HG02943 (cell line): Measurements from ENCODE around the gene SEC14L5.

Experiments
- ATAC-seq: cut with Tn5 transposase; IDR thresholded peaks from one replicate; pipeline ENCODE4 v1.9.1; 2021; ENCODE audit warnings: mild to moderate bottlenecking, low read depth, moderate library complexity; ENCODE audit not compliant: unreplicated experiment

Gene SEC14L5

DNA sequence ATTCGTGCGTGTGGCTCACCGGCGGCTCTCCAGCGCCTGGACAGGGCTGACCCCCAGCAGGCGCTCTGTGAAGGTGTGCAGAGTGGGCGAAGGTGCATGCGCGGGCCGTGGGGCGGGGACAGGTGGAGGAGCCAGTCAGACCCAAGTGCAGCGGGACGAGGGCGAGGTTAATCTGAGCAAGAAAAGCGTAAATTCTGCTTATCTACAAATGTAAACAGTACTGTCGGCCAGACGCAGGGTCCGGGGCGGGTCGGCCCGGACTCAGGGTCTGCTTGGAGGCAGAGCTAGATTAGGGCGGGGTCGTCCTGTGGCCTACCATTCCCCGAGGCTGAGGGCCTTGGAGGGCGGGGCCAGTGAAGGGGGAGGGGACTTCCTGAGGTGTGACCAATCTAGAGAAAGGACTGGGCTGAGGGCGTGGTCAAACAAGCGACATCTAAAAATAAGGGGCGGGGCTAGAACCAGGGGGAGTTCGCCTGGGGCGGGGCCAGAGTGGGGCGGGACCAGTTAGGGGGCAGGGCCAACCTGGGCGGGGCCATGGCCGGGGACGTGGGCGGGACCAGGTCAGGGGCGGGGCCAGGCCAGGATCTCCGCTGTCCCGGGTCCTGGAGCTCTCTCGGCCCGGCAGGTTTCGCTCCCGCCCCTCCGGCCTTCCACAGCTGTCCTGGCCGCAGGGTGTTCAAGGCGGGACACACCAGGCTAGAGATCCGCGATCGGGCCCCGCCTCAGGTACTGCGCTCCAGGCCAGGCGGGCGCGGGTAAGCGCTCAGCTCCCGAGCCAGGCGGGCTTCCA, at the start of gene SEC14L5:
TSS of gene SEC14L5 (plus strand) at position 611 of the 790 bp plus-strand sequence. CDS start 994 bp downstream, outside the sequence.
- ATAC-seq: peak; percentile 64

DNA sequence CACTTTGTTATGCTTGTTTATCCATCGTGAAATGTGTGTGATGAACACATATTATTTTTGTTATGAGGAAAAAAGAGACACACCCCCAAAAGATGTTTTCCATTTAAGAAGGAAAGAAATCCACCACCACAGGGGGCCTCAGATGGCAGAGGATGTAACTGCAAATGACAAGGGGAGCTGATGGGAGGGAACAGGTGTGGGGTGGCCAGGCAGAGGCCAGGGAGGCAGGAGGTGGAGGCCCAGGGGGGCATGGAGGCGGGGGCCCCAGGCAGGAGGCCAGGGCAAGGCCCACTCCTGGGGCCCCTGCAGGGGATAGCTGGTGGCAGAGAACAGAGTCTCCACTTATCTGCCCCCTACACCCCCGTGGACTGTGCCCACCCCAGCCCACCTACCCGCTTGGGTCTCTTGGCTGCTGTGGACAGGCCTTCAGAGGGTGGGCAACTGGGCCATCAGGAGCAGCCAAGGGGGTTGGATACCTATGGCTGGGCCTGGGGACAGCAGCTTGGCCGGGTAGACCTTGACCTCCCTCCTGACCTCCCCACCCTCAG, 49.2 kb upstream of the SEC14L5 start:
- ATAC-seq: no peak

DNA sequence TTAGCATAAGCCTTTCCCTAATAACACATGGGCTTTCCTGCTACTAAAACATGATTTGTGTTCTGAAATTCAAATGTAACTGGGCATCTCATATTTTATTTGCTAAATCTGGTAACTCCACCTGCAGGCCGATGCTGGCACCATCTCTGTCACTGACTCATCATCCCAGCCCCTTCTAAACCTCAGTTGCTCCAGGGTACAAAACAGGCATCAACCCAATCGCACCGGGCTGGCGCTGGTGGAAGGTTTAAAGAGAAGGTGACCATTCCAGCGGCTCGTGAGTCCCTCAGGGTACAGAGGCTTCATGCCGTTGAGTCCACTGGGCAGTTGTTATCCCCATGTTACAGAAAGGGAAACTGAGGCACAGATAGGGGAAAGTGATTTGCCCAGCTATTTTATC, 48.3 kb upstream of the SEC14L5 start:
- no peak for ATAC-seq

DNA sequence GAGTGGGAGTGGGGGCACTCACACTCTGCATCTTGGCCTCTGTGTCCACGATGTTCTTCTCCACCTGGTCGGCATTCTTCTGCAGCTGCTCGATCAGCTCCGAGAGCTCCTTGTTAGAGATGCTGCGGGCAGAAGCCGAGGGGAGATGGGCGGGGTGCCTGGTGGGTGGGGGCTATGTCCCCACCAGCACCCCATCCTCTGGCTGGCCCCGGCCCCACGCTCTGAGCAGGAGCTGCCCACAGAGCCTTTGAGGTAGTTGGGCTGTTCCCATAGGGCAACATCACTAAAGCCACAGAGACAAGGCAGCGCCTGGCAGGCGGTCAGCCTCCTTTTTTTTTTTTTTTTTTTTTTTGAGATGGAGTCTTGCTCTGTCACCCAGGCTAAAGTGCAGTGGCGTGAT, 47.3 kb upstream of the SEC14L5 start:
- ATAC-seq: no peak

DNA sequence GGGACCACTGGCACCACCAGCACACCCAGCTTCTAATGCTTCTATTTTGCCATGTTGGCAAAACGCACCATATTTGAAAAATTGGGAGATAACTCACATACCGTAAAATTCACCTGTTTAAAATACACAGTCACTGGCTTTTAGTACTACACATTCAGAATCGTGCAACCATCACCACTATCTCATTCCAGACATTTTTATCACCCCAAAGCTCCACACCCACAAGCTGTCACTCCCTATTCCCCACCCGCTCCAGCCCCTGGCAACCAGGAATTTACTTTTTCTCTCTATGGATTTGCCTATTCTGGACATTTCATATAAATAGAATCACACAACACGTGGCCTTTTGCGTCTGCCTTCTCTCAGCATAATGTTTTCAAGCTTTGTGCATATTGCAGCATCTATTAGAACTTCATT, 46.2 kb upstream of the SEC14L5 start:
- no peak for ATAC-seq

DNA sequence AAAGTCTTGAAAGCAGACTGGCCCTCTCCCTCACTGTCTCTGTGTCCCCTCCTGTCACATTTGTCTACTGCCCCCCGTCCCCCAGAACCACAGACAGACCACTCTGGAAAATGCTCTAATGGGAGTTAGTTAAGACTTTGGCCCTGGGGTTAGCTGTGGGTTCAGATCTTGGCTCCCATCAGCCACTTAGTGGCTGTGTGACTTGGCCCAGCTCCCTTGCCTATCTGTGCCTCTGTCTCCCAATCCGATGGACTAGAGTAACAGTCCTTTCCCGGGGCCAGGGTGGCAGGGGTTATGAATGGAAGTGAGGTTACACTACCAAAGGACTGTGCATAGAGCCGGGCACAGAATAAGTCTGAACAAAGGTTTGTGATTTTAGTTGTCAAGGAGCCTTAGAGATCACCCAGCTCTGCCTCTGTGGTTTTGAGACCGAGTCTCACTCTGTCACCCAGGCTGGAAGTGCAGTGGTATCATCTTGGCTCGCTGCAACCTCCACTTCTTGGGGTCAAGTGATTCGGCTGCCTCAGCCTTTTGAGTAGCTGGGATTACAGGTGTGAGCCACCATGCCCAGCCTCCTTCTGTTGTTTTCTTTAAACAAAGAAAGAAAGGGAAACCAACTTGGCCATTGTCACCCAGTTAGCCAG, 44.9 kb upstream of the SEC14L5 start:
- no peak for ATAC-seq

DNA sequence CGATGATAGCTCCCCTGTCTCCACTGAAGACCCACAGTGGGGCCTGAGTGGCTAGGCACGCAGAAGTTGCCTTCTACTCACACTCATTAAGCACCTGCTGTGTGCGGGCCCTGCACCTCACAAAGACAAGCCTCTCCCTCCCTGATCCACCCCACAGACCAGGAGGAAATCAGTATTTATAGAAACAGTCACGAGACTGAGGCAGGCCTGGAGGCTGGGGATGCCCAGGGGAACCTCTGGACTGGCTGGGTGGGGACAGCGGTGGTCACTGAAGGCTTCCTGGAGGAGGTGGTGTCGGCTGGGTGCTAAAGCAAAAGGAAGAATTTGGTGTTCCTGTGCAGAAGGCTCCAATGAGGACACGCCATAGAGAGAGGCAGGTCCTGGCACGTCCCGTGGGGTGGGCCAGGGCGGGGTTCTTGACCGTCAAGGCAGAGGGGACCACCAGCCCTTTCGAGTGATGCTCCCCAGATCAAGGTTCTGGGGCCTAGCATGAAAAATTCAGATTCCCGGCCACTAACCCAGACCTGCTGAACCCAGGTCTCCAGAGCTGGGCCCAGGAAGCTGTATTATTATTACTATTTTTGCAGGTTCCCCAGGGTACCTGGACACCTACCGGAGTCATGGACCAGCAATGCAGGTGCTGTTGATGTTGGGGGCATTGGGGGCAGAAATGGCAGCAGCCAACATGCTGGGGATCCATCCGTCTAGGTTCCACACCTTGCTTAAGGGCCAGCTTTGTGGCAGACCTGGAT, 44.2 kb upstream of the SEC14L5 start:
- ATAC-seq: no peak

DNA sequence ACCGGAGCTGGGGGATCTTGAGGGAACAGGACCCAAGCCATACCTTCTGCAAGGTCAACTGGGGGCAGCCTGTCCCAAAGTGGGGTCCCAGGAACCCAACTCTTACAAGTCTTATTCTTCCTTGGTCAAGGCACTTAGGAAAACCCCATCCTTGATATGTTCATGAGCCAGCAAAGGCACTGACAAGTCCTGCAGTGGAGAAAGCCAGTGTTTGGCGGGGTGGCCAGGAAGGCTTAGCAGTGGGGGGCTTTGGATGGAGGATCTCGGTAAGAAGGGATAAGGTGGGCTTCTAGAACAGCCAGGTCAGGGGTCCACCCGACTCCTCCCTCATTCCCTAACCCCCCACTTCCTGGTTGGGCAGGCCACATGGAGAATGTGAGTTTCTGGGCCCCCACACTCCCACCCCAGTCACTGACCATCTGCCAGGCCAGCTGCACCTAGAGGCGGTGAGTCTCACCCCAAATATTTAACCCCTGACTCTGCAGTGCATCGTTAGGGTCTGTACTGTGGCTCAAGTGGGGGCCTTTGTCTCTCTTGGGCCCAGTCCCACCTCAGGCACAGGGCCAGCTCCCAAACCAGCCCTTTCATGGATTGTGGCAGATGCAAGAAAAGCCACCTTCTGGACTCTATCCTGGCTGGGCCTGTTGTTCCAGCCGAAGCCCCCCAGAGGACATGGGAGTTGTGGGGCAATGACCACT, 43.5 kb upstream of the SEC14L5 start:
- ATAC-seq: no peak

DNA sequence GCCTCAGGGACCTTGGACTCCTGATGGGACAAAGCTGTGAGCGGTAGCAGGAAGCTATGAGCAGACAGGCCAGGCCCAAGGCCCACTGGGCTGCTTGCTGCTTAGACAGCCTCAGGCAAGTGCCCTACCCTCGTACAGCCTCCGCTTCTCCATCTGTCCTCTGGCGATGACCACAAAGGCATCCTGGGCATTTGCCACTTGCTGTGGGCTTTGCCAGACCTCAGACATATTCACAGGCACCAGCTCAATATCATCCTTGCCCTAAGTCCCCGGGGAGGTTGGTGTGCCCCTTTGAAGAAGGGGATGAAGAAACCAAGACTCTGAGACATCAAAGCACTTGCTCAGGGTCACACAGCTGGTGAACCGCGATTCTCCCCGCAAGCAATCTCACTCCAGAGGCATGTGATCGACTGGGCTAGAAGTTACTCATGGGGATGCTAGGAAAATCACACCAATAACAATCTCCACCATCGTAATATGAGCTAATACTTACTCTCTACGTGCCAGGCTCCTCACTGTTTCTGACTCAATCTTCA, 42.8 kb upstream of the SEC14L5 start:
- ATAC-seq: no peak

DNA sequence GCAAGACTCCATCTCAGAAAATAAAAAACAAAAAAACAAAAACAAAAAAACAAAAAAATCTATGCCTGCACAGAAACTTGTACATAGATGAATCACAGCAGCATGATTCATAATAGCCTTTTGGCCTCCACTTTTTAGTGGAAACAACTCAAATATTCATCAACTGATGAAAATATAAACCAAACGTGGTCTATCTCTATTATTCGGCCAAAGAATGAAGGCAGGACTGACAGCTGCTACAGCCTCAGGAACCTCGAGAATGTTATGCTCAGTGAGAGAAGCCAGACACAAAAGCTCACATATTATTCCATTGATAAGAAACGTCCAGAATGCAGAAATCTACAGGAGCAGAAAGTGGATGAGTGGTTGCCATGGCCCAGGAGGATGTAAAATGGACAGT, 41.0 kb upstream of the SEC14L5 start:
- ATAC-seq: no peak

DNA sequence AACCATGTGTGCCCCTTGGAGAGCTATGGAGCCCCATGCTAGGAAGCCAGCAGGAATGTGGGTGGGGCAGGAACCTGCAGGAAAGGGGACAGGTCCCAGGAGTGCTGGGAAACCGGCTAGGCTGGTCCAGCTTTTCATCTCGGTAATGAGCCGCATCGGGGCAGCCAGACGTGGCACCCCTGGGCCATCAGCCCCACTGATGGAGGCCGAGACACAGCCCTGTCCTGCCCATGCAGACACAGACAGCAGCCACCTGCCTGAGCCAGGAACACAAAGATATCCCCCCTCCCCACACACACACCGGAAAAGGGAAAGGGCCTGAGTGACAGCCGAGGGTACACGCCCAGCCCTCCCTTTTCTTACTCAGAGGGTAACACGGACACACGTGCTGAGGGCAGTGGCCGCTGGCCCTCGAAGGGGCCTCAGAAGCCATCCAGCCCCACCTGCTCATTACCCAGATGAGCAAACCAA, 39.3 kb upstream of the SEC14L5 start:
- ATAC-seq: no peak

DNA sequence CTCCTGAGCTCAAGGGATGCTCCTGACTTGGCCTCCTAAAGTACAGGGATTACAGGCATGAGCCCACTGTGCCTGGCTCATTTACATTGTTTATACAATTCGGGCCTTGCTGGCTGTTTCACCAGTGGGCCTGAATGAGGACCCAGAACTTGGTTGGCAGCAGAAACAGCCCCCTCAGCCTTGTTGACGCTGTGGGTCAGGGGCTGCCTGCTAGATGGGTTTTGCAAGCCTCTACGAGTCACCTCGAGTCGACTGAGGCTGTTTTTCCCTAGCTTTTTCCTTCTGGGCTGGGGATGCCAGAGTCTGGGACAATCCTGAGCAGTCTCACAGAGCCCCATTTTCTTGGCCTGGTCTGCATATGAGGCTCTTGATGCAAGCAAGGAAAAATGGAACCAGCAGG, 37.3 kb upstream of the SEC14L5 start:
- ATAC-seq: no peak

DNA sequence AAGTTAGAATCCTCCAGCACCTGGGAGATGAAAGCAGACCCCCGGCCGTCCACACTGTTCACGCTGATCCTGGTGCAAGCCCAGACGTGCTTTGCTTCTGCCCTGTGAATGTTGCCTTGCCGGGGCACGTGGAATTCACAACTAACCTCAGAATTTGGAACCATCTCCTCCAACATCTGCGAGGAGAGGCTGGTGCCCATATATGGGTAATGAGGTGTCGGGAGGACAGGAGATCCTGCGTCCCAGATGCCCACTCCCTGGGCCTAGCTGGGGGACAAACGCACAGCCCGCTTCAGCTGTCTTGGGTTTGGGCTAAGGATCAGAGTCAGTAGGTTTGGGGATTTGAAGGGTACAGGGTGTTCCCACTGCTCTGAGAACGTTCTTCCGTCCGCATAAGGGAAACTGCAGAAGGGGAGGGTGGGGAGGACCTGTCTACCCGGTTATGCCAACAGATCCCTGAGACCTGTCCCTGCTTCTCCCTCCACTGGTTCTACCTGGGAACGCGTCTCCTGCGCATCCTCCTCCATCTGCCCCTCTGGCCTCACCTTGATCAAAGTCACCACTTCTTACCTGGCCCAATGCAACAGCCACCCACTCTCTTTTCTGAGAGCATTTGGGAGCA, 35.3 kb upstream of the SEC14L5 start:
- no peak for ATAC-seq

DNA sequence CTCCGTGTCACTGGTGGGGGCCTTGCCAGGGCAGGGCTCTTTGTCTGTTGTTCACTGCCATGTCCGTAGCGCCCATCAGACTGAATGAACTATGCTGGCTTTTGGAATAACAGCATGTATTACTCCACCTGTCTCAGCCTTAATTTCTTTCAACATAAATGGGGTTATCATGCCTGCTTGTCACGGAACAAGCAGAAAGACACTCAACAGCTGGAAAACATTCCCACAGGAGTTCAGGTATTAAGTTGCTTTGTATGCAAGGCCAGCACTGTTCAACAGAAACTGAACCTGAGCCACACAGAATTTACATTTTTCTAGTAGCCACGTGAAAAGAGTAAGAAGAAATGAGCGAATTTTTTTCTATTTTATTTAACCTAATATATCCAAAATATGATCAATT, 34.3 kb upstream of the SEC14L5 start:
- ATAC-seq: no peak

DNA sequence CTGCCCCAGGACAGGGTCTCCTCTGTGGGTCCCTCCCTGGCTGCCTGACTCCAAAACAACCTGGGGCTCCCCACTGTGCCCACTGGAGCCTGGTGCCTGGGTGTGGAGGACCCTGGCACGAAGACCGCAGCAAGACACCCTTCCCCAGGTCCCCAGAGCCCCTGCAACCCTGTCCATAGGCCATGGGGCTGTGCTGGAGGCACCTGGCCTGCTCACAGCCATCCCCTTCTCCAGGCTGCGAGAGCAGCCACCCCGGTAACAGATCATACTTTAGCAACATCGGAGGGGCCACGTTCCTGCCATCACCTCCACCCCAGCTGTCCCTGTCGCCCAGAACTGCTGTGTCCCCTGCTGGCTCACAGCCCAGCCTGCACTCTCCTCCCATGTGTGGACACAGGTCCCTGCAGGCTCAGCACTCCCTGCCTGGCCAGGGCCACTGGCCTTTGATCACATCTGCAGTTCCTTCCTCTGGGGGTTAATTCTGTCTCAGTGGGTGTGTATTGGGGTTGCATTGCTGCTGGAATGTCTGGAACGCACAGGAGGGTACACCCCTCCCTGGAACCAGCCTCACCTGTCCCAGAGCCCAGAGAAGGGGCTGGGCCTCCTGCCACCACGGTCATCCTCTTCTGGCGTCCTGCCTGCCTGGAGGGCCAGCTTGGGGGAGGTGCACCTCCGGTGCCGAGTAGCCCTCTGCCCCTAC, 33.4 kb upstream of the SEC14L5 start:
- ATAC-seq: no peak

DNA sequence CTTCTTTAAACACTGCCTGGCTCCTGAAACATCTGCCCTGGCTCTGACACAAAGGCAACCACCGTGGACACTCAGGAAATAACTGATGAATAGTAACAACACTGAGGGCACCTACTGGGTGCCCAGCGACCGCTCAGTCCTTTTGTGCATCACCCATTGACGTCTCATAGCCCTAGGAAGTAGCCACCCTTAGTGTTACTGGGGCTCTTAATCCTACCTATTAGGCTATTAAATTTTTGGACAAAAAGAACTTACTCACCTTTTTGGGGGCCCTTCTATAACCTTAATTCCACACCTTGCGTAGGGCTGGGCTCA, 32.9 kb upstream of the SEC14L5 start:
- no peak for ATAC-seq

DNA sequence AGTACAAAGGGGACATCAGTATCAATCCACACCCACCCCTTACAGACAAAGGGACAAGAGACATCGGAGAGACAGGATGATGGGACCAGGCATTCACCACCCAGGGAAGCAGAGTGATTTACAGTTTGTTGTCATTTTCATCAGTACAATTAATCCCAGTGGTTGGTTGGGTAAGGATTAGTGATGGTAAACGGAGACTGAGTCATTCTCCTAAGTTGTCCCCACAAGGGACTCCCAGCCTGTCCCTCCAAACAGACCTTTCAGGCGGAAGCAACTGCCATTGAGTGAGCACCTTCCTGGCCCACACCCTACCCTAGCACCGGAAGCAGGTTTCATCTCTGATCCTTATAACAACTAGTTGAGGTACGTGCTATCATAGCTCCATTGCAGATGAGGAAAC, 32.3 kb upstream of the SEC14L5 start:
- ATAC-seq: no peak

DNA sequence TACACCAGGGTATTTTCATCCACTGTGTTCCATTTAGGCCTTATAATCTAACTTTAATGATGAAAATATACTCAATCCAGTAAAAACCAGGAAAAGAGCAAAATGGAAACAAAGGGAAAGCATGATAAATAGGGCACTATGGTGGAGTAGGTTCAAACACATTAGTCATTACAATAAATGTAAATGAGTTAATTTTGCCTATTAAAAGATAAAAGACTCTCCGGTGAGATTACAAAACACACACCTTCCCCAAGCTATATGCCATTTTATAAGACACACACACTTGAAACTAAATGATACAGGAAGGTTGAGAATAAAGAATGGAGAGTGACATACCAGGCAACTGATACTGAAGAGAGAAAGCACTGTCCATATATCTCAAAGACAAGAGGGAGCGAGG, 31.2 kb upstream of the SEC14L5 start:
- ATAC-seq: no peak

DNA sequence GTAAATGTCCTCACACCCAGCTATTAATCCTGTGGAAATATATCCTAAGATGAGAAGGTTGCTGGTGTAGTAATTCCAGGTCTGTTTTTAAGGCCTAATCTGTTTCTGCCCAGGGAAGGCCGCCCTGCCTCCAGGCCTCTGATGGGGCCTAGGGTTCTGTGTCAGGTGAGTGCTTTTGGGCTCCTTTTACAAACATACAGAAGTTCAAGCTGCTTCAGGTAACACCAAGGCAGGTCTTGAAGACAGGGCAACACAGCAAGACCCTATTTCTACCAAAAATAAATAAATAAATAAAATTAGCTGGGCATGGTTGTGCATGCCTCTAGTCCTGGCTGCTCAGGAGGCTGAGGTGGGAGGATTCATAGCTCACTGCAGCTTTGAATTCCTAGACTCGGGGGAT, 30.5 kb upstream of the SEC14L5 start:
- ATAC-seq: no peak
